ENCODE results near the gene CSNK1D.

- TF ChIP-seq CTCF (conservative IDR thresholded peaks at IDR 0.05; ENCODE audit: low read length), result no peak
- no peak for TF ChIP-seq EZH2phosphoT487 (IDR thresholded peaks at IDR 0.05; ENCODE audit: borderline replicate concordance)
Measured at GRCh38 chr17:82230609-82231311, 42.7 kb downstream of the CSNK1D start.
